Cerebellar cortex (tissue), 1 donor: Measurements from ENCODE around the gene TTC16.
"Not testable (repeated sequence)": the region's sequence is repeated elsewhere in the genome, so short reads cannot be mapped to it uniquely, and the experiment has no call there.

Source experiments
- DNase-seq: peaks from one replicate; pipeline ENCODE4 v3.0.0-alpha.2; 2015; ENCODE audit warnings: low spot score

The TTC16 gene

GRCh38 chr9:127741831-127742434 lies 26.1 kb downstream of the TTC16 start:
- DNase-seq: peak; percentile 92

- peak; percentile 90 for DNase-seq
These were observed 26.7 kb downstream of the TTC16 start for GRCh38 chr9:127742435-127743088.

GRCh38 chr9:127744398-127745110 lies 28.7 kb downstream of the TTC16 start:
- no peak for DNase-seq

- no peak for DNase-seq
These were observed 31.2 kb downstream of the TTC16 start for GRCh38 chr9:127746959-127747569.

- DNase-seq: no peak
These were observed 33.4 kb downstream of the TTC16 start for GRCh38 chr9:127749090-127749787.

GRCh38 chr9:127751269-127752054 lies 35.6 kb downstream of the TTC16 start:
- DNase-seq: no peak

- DNase-seq: no peak
These were observed 37.3 kb downstream of the TTC16 start for GRCh38 chr9:127753148-127753547.

- DNase-seq: no peak
These were observed 37.7 kb downstream of the TTC16 start for GRCh38 chr9:127753622-127754021.

GRCh38 chr9:127754099-127755060 lies 38.5 kb downstream of the TTC16 start:
- DNase-seq: peak; percentile 86

- peak; percentile 61 for DNase-seq
These were observed 39.5 kb downstream of the TTC16 start for GRCh38 chr9:127755061-127756060.

GRCh38 chr9:127756233-127756632 lies 40.4 kb downstream of the TTC16 start:
- DNase-seq: no peak

GRCh38 chr9:127756776-127757175 lies 40.9 kb downstream of the TTC16 start:
- DNase-seq: not testable (repeated sequence)

GRCh38 chr9:127758843-127759242 lies 43.0 kb downstream of the TTC16 start:
- DNase-seq: no peak

- no peak for DNase-seq
These were observed 45.2 kb downstream of the TTC16 start for GRCh38 chr9:127761061-127761460.

GRCh38 chr9:127761491-127761956 lies 45.6 kb downstream of the TTC16 start:
- DNase-seq: no peak

- DNase-seq: no peak
These were observed 46.3 kb downstream of the TTC16 start for GRCh38 chr9:127762111-127762676.

GRCh38 chr9:127763918-127764384 lies 48.1 kb downstream of the TTC16 start:
- DNase-seq: peak; percentile 61

- no peak for DNase-seq
These were observed 49.5 kb downstream of the TTC16 start for GRCh38 chr9:127765418-127765817.
